DND-41 (cell line): Measurements from ENCODE around the gene MAP4K5.

Experiments
- ATAC-seq: fragments of 200-7000 bp; cut with Tn5 transposase; 3 replicates; pipeline ENCODE4 v1.9.1; 2021; ENCODE audit warnings: low read depth; ENCODE audit not compliant: insufficient read depth
- DNase-seq: peaks from one replicate; pipeline ENCODE4 v3.0.0-alpha.2; 2020
- H2AFZ ChIP-seq: 2 replicates; pipeline ENCODE4 v1.6.0; 2012; ENCODE audit warnings: low read depth, low read length
- H3K27ac ChIP-seq: 2 replicates; pipeline ENCODE4 v1.5.1; 2012; ENCODE audit warnings: low read length, inconsistent platforms
- H3K27me3 ChIP-seq: fragments of 200-600 bp; sonication (generic); 2 replicates; pipeline ENCODE4 v1.6.0; 2012; ENCODE audit warnings: low read length, mild to moderate bottlenecking, inconsistent platforms; ENCODE audit not compliant: insufficient read depth, poor library complexity
- H3K36me3 ChIP-seq: 2 replicates; pipeline ENCODE4 v1.5.1; 2012; ENCODE audit warnings: low read length, inconsistent platforms; ENCODE audit not compliant: insufficient read depth
- H3K4me1 ChIP-seq: 2 replicates; pipeline ENCODE4 v1.5.1; 2012; ENCODE audit warnings: mild to moderate bottlenecking, low read length; ENCODE audit not compliant: insufficient read depth
- H3K4me2 ChIP-seq: 2 replicates; pipeline ENCODE4 v1.6.0; 2012; ENCODE audit warnings: mild to moderate bottlenecking, moderate library complexity, low read length, inconsistent platforms; ENCODE audit not compliant: insufficient read depth
- H3K4me3 ChIP-seq, 2 experiments: fragments of 200-600 bp in 1 of 2; shearing (Covaris generic) in 1 of 2; 2 replicates each; pipeline ENCODE4 v1.5.1; 2012 to 2016; ENCODE audit warnings: inconsistent platforms in 2 of 2, low read length in 2 of 2, mild to moderate bottlenecking in 2 of 2, low read depth in 1 of 2, moderate library complexity in 1 of 2
- H3K79me2 ChIP-seq: 2 replicates; pipeline ENCODE4 v1.6.0; 2012; ENCODE audit warnings: low read length, inconsistent platforms; ENCODE audit not compliant: insufficient read depth
- H3K9ac ChIP-seq: 2 replicates; pipeline ENCODE4 v1.6.0; 2012; ENCODE audit warnings: low read depth, mild to moderate bottlenecking, inconsistent platforms, low read length, moderate library complexity
- H3K9me3 ChIP-seq: 2 replicates; pipeline ENCODE4 v1.5.1; 2012; ENCODE audit warnings: low read length, moderate library complexity, mild to moderate bottlenecking, inconsistent platforms; ENCODE audit not compliant: insufficient read depth, severe bottlenecking
- H4K20me1 ChIP-seq: 2 replicates; pipeline ENCODE4 v1.6.0; 2012; ENCODE audit warnings: low read length; ENCODE audit not compliant: insufficient read depth
- EZH2 ChIP-seq: IDR thresholded peaks from 3 replicates; pipeline ENCODE4 v1.6.1; 2012; ENCODE audit warnings: borderline replicate concordance, low read depth, mild to moderate bottlenecking, moderate library complexity, low read length, inconsistent platforms; ENCODE audit not compliant: severe bottlenecking
- TF ChIP-seq, protein P1 (sequence below): IDR thresholded peaks from 2 replicates; pipeline ENCODE4 v1.5.1; 2012; ENCODE audit warnings: borderline replicate concordance, low read length, moderate library complexity, mild to moderate bottlenecking; ENCODE audit not compliant: poor library complexity, severe bottlenecking; ENCODE audit errors: extremely low read depth

Gene MAP4K5

DNA sequence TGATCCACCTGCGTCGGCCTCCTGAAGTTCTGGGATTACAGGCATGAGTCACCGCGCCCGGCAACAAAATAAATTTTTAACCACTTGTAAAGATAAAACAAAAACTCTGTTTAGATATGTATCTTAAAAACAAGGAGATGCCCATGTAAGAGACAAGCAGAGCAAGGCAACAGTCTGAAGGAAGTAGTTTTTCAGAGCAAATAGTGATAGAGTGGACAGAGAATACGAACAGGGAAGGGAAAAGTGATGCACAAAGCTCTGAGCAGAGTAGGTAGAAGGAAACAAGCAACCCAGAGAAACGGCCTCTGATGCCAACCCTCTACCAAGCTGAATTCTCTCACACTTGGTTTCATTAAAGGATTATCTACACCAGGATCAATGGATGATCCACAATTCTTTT is 110.9 kb downstream of the MAP4K5 start:
- no peaks in the 10 kb centered on the region for H3K27me3 ChIP-seq
- TF ChIP-seq EZH2, result no peak
- TF ChIP-seq, protein P1, sequence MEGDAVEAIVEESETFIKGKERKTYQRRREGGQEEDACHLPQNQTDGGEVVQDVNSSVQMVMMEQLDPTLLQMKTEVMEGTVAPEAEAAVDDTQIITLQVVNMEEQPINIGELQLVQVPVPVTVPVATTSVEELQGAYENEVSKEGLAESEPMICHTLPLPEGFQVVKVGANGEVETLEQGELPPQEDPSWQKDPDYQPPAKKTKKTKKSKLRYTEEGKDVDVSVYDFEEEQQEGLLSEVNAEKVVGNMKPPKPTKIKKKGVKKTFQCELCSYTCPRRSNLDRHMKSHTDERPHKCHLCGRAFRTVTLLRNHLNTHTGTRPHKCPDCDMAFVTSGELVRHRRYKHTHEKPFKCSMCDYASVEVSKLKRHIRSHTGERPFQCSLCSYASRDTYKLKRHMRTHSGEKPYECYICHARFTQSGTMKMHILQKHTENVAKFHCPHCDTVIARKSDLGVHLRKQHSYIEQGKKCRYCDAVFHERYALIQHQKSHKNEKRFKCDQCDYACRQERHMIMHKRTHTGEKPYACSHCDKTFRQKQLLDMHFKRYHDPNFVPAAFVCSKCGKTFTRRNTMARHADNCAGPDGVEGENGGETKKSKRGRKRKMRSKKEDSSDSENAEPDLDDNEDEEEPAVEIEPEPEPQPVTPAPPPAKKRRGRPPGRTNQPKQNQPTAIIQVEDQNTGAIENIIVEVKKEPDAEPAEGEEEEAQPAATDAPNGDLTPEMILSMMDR, result no peak
- ATAC-seq (no peak), DNase-seq (no peak)
- H2AFZ ChIP-seq, result no peak overlapping the region
- H3K79me2 ChIP-seq, result no peaks in the 10 kb centered on the region
- no peaks in the 10 kb centered on the region for H3K4me1 ChIP-seq
- no peaks in the 10 kb centered on the region for H4K20me1 ChIP-seq
- H3K4me3 ChIP-seq, result no peak overlapping the region
- no peak overlapping the region for H3K4me2 ChIP-seq
- H3K9ac ChIP-seq, result no peak overlapping the region
- no peak overlapping the region for H3K27ac ChIP-seq
- H3K9me3 ChIP-seq, result no peaks in the 10 kb centered on the region
- peaks cover 73% of the 10 kb centered on the region for H3K36me3 ChIP-seq

DNA sequence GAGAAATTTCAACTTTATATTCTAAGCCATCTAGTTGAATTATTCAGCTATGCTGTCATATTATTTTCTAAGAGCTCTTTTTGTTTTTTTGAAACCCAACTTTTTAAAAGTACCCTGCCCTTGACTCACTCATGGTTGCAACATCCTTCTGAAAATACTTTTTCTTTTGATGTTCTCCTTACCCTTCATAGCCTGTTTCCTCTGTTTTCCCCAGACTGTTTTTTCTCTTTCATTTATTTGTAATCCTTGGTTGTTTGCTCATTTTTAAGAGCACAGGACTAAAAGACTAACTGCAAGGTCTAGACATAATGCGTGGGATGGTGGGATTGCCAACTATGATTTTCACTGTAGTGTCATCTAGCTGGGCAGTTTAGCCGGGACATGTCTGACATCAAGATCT is 114.5 kb downstream of the MAP4K5 start:
- ATAC-seq, result no peak
- Histone ChIP-seq H3K4me2 (no peak overlapping the region), H2AFZ (no peak overlapping the region), H3K36me3 (peaks cover 47% of the 10 kb centered on the region; the same call in 1 of the 2 replicates), H3K4me1 (no peaks in the 10 kb centered on the region), H3K27ac (no peak overlapping the region), H3K9ac (no peak overlapping the region), H3K9me3 (no peaks in the 10 kb centered on the region), H3K27me3 (no peaks in the 10 kb centered on the region), H3K4me3 (no peak overlapping the region), H4K20me1 (no peaks in the 10 kb centered on the region), H3K79me2 (no peaks in the 10 kb centered on the region)
- TF ChIP-seq, protein P1, result no peak
- TF ChIP-seq EZH2, result no peak
- DNase-seq, result no peak

GRCh38 chr14:50410921-50411320 is 121.4 kb downstream of the MAP4K5 start:
- DNase-seq (no peak), ATAC-seq (no peak)
- H4K20me1 ChIP-seq, result no peaks in the 10 kb centered on the region
- no peaks in the 10 kb centered on the region for H3K9me3 ChIP-seq
- no peak overlapping the region for H3K4me3 ChIP-seq
- H3K9ac ChIP-seq, result no peak overlapping the region
- TF ChIP-seq, protein P1, result no peak
- H3K79me2 ChIP-seq, result no peaks in the 10 kb centered on the region
- H3K27ac ChIP-seq, result no peak overlapping the region
- H2AFZ ChIP-seq, result no peak overlapping the region
- no peaks in the 10 kb centered on the region for H3K36me3 ChIP-seq
- no peaks in the 10 kb centered on the region for H3K27me3 ChIP-seq
- H3K4me2 ChIP-seq, result no peak overlapping the region
- H3K4me1 ChIP-seq, result no peaks in the 10 kb centered on the region

GRCh38 chr14:50410071-50410470 is 122.3 kb downstream of the MAP4K5 start:
- Histone ChIP-seq H3K4me1 (no peaks in the 10 kb centered on the region), H3K4me2 (no peak overlapping the region), H3K27ac (no peak overlapping the region), H4K20me1 (no peaks in the 10 kb centered on the region), H2AFZ (no peak overlapping the region), H3K9me3 (no peaks in the 10 kb centered on the region), H3K9ac (no peak overlapping the region), H3K79me2 (no peaks in the 10 kb centered on the region), H3K4me3 (no peak overlapping the region), H3K36me3 (no peaks in the 10 kb centered on the region), H3K27me3 (no peaks in the 10 kb centered on the region)
- DNase-seq (no peak), ATAC-seq (no peak)
- TF ChIP-seq EZH2, result no peak
- TF ChIP-seq, protein P1, result no peak
